NCI-H2196 (cell line): ENCODE measurements around the gene QPCT.
A peak's percentile ranks its signal among the peaks of the same experiment; 100 is the strongest.
"Not testable (repeated sequence)": the region's sequence is repeated elsewhere in the genome, so short reads cannot be mapped to it uniquely, and the experiment has no call there.

Experiments used
- DNase-seq: peaks from one replicate; lab custom pipeline; 2025; ENCODE audit not compliant: unreplicated experiment; lab: John Stamatoyannopoulos, UW

Gene QPCT

DNA sequence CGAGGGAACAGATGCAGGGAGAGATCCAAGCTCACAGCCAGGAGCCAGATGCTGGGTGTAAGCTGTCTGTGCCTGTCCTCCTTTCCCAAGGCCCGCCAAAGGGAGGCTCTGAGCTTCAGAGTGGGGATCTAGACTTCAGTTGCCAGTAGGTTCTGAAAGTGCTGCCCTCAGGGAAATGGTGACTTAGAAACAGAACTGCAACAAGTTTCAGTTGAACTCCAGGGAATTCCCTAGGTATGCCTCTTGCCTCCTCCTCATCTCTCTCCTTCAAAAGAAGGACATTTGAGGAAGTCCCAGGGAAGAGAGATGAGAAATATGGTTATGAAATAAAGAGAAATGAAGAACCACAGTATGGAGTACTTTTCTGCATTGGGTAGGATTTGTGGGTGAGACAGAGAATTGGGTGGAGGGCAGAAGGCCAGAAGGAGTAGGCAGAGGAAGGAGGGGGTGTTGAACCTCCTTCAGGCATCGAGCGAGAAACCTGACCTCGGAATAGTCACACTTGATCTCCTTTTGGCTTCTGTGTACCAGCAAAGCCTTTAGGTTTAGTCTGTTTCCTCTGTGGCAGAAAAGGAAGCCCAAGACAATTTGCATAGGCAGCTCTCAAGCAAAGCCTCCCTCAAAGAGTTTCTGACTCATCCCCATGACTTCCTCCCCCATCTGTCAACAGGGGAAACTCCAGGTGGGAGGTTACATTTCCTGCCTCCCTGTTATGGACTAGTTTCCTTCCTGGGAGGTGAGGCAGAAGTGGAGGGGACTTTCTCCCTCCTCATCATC lies 45.7 kb downstream of the QPCT start:
- DNase-seq, result peak; percentile 27

- DNase-seq, result no peak
Observed at GRCh38 chr2:37390777-37391176, 46.3 kb downstream of the QPCT start.

DNA sequence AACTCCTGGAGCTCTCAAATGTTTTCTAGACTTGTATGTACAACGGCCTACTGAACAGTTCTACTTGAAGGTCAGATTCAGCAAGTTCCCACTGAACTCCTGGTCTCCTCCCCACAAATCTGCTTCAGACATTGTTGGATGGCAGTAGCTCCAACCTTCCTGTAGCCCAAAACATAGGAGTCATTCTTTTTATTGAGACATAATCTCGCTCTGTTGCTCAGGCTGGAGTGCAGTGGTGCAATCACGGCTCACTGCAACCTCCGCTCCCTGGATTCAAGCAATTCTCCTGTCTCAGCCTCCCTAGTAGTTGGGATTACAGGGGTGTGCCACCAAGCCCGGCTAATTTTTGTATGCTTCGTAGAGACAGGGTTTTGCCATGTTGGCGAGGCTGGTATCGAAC lies 47.3 kb downstream of the QPCT start:
- DNase-seq, result no peak

- DNase-seq, result no peak
Observed at GRCh38 chr2:37392428-37392827, 48.0 kb downstream of the QPCT start.

DNA sequence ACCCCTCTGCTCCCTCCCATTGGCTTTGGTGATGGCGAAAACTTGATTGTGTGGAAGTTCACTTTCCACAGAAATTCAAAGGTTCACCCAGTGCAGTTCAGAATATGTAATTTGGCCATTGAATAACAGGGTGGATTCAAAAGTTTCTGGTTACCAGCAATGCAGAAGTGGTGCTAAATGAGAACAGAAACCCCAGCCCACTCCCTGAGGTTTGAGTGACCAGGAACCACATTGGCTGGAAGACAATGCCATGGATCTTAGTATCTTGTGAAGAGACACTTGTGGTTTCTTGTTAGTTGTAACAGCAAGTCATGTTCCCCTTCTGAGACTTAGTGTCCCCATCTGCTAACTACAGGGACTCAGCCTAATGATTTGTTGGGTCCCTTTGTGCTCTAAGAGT lies 49.8 kb downstream of the QPCT start:
- DNase-seq, result no peak

DNA sequence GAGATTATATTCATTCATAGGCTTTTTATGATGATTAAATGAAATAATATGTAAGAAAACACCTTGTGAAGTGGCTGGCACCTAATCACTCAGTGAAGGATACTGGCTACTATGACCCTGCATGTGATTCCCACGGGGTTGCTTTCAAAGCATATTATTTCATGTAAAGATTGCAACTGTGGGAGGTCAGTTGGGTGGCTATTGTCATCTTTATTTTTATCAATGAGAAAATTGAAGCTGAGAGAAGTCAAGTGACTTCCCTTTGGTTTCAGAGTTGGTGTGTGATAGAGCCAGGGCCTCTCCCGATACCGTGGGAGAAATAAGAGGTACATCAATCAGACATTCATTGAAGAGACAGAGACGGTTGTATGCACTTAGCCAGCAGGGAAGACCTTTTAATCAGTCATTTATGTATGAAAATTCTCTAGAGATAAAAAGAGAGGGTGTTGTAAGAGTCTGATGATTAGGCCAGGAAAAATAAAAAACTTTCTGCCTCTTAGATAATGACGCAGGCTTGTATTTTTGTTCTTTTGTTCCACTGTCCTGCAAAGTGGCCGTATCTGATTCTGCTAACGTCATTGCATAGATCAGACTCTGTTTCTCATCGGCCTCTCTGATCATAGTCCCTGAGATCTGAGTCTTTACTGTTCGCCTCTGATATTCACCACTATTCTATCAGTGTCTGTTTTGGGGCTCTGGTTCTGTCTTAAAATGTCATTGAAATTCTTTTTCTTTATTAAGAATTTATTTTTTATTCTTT lies 50.5 kb downstream of the QPCT start:
- no peak for DNase-seq

DNA sequence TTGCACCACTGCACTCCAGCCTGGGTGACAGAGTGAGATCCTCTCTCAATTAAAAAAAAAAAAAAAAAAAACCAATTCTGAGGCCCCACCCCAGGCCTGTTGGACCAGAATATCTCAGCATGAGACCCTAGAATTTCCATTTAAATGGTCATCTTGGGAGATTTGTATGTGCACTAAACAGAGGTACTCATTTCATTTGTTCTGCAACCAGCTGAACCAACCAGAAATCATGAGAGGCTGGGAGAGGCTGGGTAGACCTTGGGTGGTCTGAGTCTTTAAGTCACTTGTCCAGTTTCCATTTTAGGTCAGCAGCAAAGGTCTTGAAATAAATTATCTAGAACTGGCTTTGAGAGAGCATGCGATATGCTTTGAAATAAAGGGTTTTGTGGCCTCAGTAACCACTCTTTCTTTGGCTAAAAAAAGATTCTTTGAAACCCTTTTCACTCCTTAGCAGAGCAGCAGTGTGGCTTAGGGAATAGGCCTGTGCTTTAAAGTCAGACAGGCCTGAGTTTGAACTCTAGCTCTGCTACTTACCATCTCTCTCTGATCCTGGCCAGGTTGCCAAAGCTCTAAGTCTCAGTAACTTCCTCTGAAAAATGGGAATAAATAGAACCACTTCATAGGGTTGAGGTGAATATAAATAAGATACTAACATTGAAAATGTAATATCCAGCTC lies 52.6 kb downstream of the QPCT start:
- no peak for DNase-seq

- no peak for DNase-seq
Observed at GRCh38 chr2:37398990-37399389, 54.6 kb downstream of the QPCT start.

DNA sequence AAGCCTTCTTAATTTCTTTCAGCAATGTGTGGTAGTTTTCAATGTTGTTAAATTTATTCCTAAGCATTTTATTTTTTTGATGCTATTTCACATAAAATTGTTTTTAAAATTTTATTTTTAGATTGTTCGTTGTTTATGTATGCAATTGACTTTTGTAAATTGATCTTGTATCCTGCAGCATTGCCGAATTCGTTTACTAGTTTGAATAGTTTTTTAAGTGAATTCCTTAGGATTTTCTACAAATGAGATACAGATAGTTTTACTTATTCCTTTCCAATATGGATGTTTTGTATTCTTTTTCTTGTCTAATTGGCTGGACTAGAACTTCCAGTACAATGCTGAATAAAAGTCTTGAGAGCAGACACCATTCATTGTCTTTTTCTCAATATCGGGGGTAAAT lies 55.6 kb downstream of the QPCT start:
- DNase-seq, result no peak

- DNase-seq, result no peak
Observed at GRCh38 chr2:37402636-37403035, 58.2 kb downstream of the QPCT start.

- DNase-seq, result no peak
Observed at GRCh38 chr2:37405781-37406180, 61.4 kb downstream of the QPCT start.

GRCh38 chr2:37412231-37412630 lies 67.8 kb downstream of the QPCT start:
- no peak for DNase-seq

GRCh38 chr2:37413911-37414469 lies 69.6 kb downstream of the QPCT start:
- not testable (repeated sequence) for DNase-seq

DNA sequence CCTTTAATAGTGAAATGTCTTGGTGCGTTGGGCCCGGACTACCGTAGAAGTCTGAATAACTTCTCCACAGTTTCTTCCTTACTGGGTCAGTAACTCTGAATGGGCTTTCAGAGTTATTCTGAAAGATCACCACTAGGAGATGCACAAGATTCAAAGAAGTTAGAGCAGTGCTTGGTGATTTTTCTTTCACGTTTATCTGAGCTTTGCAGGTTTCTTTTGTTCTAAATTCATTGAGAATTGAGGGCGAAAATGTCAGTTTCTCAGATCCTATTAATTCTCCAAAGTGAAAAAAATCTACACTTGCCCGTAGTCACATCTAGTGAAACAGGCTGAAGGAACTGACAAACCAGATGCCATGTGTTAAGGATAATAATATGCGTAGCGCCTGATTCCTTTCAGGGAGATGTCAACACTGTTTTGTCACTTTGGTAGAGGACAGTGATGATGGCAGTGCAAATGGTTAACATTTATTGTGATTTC lies 70.1 kb downstream of the QPCT start:
- DNase-seq, result peak; percentile 71

DNA sequence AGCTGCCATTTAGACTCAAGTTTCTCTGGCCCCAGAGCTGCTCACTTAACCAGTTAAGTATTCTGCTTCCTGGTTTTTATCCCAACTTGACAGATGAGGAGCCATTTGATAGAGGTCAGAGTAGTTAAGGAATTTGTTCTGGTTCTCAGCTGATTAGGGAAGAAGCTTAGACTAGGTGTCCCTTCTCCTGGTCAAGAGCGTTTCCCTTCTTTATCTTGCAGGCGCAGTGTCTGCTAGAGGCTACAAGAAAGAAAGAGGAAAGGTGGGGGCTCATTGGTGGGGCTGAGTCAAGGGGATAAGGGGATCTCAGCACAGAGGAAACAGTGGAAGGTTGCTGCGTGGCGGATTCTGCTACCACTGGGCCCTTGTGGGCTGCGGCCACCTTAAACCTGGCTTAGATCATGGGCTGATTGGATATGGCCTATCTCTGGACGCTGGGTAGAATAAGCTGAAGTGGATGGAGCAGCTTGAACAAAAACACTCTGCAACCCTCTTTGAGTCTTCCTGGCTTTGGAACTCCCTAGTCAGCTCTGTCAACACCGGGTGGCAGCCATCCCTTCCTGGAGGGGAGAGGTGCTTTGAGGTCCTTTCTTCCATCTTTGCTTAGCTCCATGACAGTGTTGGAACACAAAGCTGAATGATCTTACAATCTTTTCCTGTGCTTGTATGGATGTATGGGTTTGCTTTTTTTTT lies 70.8 kb downstream of the QPCT start:
- peak; percentile 51 for DNase-seq

- DNase-seq, result no peak
Observed at GRCh38 chr2:37417321-37417720, 72.9 kb downstream of the QPCT start.

GRCh38 chr2:37418956-37419355 lies 74.5 kb downstream of the QPCT start:
- DNase-seq, result no peak

DNA sequence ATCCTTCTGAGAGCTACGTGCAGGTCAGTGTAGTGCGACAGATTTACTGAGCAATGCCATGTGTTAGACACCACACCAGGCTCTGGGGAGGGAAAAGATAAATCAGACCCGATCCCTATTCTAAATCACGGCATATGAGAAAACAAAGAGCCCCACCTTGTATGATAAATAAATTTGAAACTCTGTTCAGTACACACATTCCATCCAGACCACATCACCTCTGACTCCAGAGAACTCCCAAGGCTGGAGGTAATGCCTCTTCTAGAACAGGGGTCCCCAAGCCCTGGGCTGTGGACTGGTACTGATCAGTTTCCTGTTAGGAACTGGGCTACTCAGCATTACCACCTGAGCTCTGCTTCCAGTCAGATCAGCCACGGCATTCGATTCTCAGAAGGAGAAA lies 77.3 kb downstream of the QPCT start:
- DNase-seq, result no peak

DNA sequence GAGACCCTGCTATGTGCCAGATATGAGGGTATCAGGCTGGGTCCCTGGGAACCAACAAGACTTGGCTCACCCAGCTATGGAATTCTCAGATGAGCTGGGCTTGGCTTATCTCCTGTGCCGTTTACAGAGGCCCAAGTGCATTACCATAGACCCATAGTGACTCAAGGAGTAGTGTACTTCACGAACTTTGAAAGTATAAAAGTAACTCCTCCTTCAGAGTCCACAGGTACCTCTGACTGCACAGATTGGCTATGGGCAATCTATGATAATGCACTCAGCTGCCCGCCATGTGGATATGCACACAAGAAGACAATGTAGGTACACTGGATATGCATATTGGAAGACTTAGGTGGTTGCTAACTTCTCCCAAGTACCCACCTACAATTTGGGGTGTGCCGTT lies 78.4 kb downstream of the QPCT start:
- no peak for DNase-seq
